ELR (cell line): ENCODE results near the gene CXCR6.

Source experiments
- DNase-seq: peaks from one replicate; pipeline ENCODE4 v3.0.0-alpha.2; 2015; ENCODE audit warnings: low read depth

CXCR6 gene

GRCh38 chr3:45943207-45943846 lies at the start of gene CXCR6:
Gene CXCR6, plus strand, starts transcription at chr3:45943464. Its CDS starts 3,018 bp downstream, at chr3:45946482.
- DNase-seq = no peak

- no peak for DNase-seq
Measured at GRCh38 chr3:45894015-45894414, 49.2 kb upstream of the CXCR6 start.

- no peak for DNase-seq
Measured at GRCh38 chr3:45895686-45896468, 47.4 kb upstream of the CXCR6 start.

- peak; percentile 60 for DNase-seq
Measured at GRCh38 chr3:45896956-45897355, 46.3 kb upstream of the CXCR6 start.

- no peak for DNase-seq
Measured at GRCh38 chr3:45904931-45905330, 38.3 kb upstream of the CXCR6 start.

GRCh38 chr3:45905755-45906154 lies 37.5 kb upstream of the CXCR6 start:
- DNase-seq = no peak

GRCh38 chr3:45906681-45907407 lies 36.4 kb upstream of the CXCR6 start:
- DNase-seq = peak; percentile 64

GRCh38 chr3:45907769-45908705 lies 35.2 kb upstream of the CXCR6 start:
- peak; percentile 29 for DNase-seq

GRCh38 chr3:45908761-45909160 lies 34.5 kb upstream of the CXCR6 start:
- no peak for DNase-seq

GRCh38 chr3:45909542-45909941 lies 33.7 kb upstream of the CXCR6 start:
- DNase-seq = no peak

- DNase-seq = no peak
Measured at GRCh38 chr3:45910892-45911291, 32.4 kb upstream of the CXCR6 start.

- no peak for DNase-seq
Measured at GRCh38 chr3:45911511-45912226, 31.6 kb upstream of the CXCR6 start.

- no peak for DNase-seq
Measured at GRCh38 chr3:45912435-45912834, 30.8 kb upstream of the CXCR6 start.

GRCh38 chr3:45914362-45915058 lies 28.8 kb upstream of the CXCR6 start:
- no peak for DNase-seq

- DNase-seq = no peak
Measured at GRCh38 chr3:45915059-45915439, 28.2 kb upstream of the CXCR6 start.

- peak; percentile 83 for DNase-seq
Measured at GRCh38 chr3:45915518-45916231, 27.6 kb upstream of the CXCR6 start.

- DNase-seq = no peak
Measured at GRCh38 chr3:45917146-45917898, 25.9 kb upstream of the CXCR6 start.

GRCh38 chr3:45921158-45922038 lies 21.9 kb upstream of the CXCR6 start:
- DNase-seq = no peak
